GM12878 (cell line): ENCODE measurements around the gene PCSK6. TPM values are rescaled to one million over a fixed set of nuclear protein-coding genes. Genes with fewer than 3 reads are reported as not detected.

ENCODE experiments used
- ATAC-seq: fragments of 200-7000 bp; cut with Tn5 transposase; 3 replicates; pipeline ENCODE4 v1.9.1; 2020; ENCODE audit warnings: mild to moderate bottlenecking, moderate library complexity
- BruUV-seq: library from RNA; stranded (reverse); fragments of 400-500 nt; replicated peaks from 2 replicates; lab custom pipeline; 2021; lab: Mats Ljungman, UMichigan
- CTCF ChIA-PET: fragments of 300-600 bp; sonication (Branson Sonifier 250); formaldehyde crosslinking; extraction: SDS; loops from one replicate; lab custom pipeline; 2021; ENCODE audit warnings: inconsistent platforms; lab: Yijun Ruan, JAX
- POLR2A ChIA-PET: fragments of 350-600 bp; formaldehyde crosslinking; extraction: SDS; loops from one replicate; lab custom pipeline; 2021; ENCODE audit warnings: inconsistent platforms; lab: Charles Lee
- RAD21 ChIA-PET: fragments of 300-600 bp; sonication (Branson Sonifier 250); formaldehyde crosslinking; loops from one replicate; lab custom pipeline; 2023; ENCODE audit warnings: antibody characterized with exemption; ENCODE audit not compliant: unreplicated experiment; lab: Charles Lee
- SMC1A ChIA-PET: fragments of 300-600 bp; sonication (Branson Sonifier 250); formaldehyde crosslinking; loops from one replicate; lab custom pipeline; 2023; ENCODE audit not compliant: unreplicated experiment, uncharacterized antibody; lab: Charles Lee
- DNase-seq: peaks from one replicate; pipeline ENCODE4 v3.0.0-alpha.2; 2011; ENCODE audit warnings: low read depth, low spot score
- FAIRE-seq: peaks from 3 replicates; lab custom pipeline; 2011; peaks lifted over from hg19 to GRCh38; lab: Jason Lieb, UNC
- H2AFZ ChIP-seq: 2 replicates; pipeline ENCODE4 v1.6.0; 2011; ENCODE audit warnings: low read depth, low read length, control low read depth; ENCODE audit not compliant: control insufficient read depth
- H3K27ac ChIP-seq: 2 replicates; pipeline ENCODE4 v1.5.1; 2011; ENCODE audit warnings: control low read depth; ENCODE audit not compliant: control insufficient read depth, insufficient read depth
- H3K27me3 ChIP-seq, 2 experiments: replicated peaks in 1 of 2; 2 replicates each; pipeline versions ENCODE4 v1.6.0 to v1.6.1; 2011; ENCODE audit warnings: low read length in 1 of 2; ENCODE audit not compliant: control insufficient read depth in 2 of 2, insufficient read depth in 2 of 2
- H3K36me3 ChIP-seq, 2 experiments: 2 replicates each; pipeline ENCODE4 v1.5.1; 2011; ENCODE audit warnings: low read length in 1 of 2; ENCODE audit not compliant: control insufficient read depth in 2 of 2, insufficient read depth in 2 of 2
- H3K4me1 ChIP-seq: 2 replicates; pipeline ENCODE4 v1.6.1; 2011; ENCODE audit warnings: mild to moderate bottlenecking, low read length, moderate library complexity, mixed read lengths; ENCODE audit not compliant: control insufficient read depth, insufficient read depth
- H3K4me2 ChIP-seq: 2 replicates; pipeline ENCODE4 v1.6.0; 2011; ENCODE audit warnings: control low read depth; ENCODE audit not compliant: control insufficient read depth, insufficient read depth
- H3K4me3 ChIP-seq: fragments of 200-600 bp; sonication (generic); 2 replicates; pipeline ENCODE4 v1.5.1; 2016
- H3K79me2 ChIP-seq: 2 replicates; pipeline ENCODE4 v1.6.0; 2011; ENCODE audit warnings: low read length; ENCODE audit not compliant: control insufficient read depth, insufficient read depth
- H3K9ac ChIP-seq: 2 replicates; pipeline ENCODE4 v1.8.0; 2011; ENCODE audit warnings: low read length, control low read depth, mixed read lengths; ENCODE audit not compliant: control insufficient read depth, insufficient read depth
- H3K9me3 ChIP-seq: replicated peaks from 3 replicates; pipeline ENCODE4 v1.5.1; 2011; ENCODE audit warnings: mild to moderate bottlenecking, low read length; ENCODE audit not compliant: control insufficient read depth, insufficient read depth
- H4K20me1 ChIP-seq: 2 replicates; pipeline ENCODE4 v1.6.0; 2011; ENCODE audit not compliant: control insufficient read depth, insufficient read depth
- CBX3 ChIP-seq: fragments of 200-600 bp; sonication (generic); IDR thresholded peaks from 2 replicates; pipeline ENCODE4 v1.6.1; 2016; ENCODE audit warnings: low read depth, borderline replicate concordance
- CHD2 ChIP-seq: IDR thresholded peaks from 2 replicates; pipeline ENCODE4 v1.6.1; 2011; ENCODE audit warnings: low read depth, low read length, improper control_type of control experiment, borderline replicate concordance
- EED ChIP-seq: sonication (generic); IDR thresholded peaks from 2 replicates; pipeline ENCODE4 v1.6.1; 2016; ENCODE audit warnings: antibody characterized with exemption, low read depth
- EGR1 ChIP-seq, 2 experiments: IDR thresholded peaks; 1 replicate in 1 of 2; 2 replicates in 1 of 2; pipeline ENCODE4 v1.6.1; 2011 to 2012; ENCODE audit warnings: low read depth in 2 of 2, low read length in 2 of 2, borderline replicate concordance in 1 of 2, mild to moderate bottlenecking in 1 of 2, moderate library complexity in 1 of 2
- ETV6 ChIP-seq, 2 experiments: fragments of 450-650 bp in 1 of 2; IDR thresholded peaks in 1 of 2; conservative IDR thresholded peaks in 1 of 2; 2 replicates each; pipeline ENCODE4 v1.6.1; 2014; ENCODE audit warnings: antibody characterized with exemption in 1 of 2, borderline replicate concordance in 1 of 2, low read depth in 1 of 2, mild to moderate bottlenecking in 1 of 2, moderate library complexity in 1 of 2
- HDGF ChIP-seq: fragments of 450-650 bp; IDR thresholded peaks from 2 replicates; pipeline ENCODE4 v1.6.1; 2016; ENCODE audit warnings: antibody characterized with exemption
- IRF4 ChIP-seq: IDR thresholded peaks from 2 replicates; pipeline ENCODE4 v1.6.1; 2011; ENCODE audit warnings: low read depth, low read length
- LARP7 ChIP-seq: fragments of 450-650 bp; IDR thresholded peaks from 2 replicates; pipeline ENCODE4 v1.6.1; 2017; ENCODE audit warnings: mild to moderate bottlenecking
- NFYB ChIP-seq: IDR thresholded peaks from 2 replicates; pipeline ENCODE4 v1.6.1; 2011; ENCODE audit warnings: low read depth, mild to moderate bottlenecking, low read length, improper control_type of control experiment, moderate library complexity; ENCODE audit not compliant: insufficient read depth
- NRF1 ChIP-seq: conservative IDR thresholded peaks from 2 replicates; pipeline ENCODE4 v1.6.1; 2011; ENCODE audit warnings: mild to moderate bottlenecking, low read depth, low read length, improper control_type of control experiment
- PML ChIP-seq: IDR thresholded peaks from 2 replicates; pipeline ENCODE4 v1.6.1; 2012; ENCODE audit warnings: low read length, inconsistent platforms
- PRDM15 ChIP-seq: fragments of 450-650 bp; formaldehyde crosslinking; IDR thresholded peaks from 2 replicates; pipeline ENCODE4 v1.4.0; 2020; ENCODE audit warnings: mild to moderate bottlenecking, moderate library complexity
- RB1 ChIP-seq: fragments of 450-650 bp; formaldehyde crosslinking; IDR thresholded peaks from 2 replicates; pipeline ENCODE4 v1.6.1; 2017; ENCODE audit warnings: mild to moderate bottlenecking, borderline replicate concordance
- RFX5 ChIP-seq: IDR thresholded peaks from 2 replicates; pipeline ENCODE4 v1.6.1; 2011; ENCODE audit warnings: low read depth, low read length, improper control_type of control experiment
- SMAD5 ChIP-seq: IDR thresholded peaks from 2 replicates; pipeline ENCODE4 v1.6.1; 2016; ENCODE audit warnings: antibody characterized with exemption, low read depth
- SMC3 ChIP-seq: IDR thresholded peaks from 2 replicates; pipeline ENCODE4 v1.6.1; 2011; ENCODE audit warnings: low read length, improper control_type of control experiment, borderline replicate concordance
- SUPT20H ChIP-seq: IDR thresholded peaks from 2 replicates; pipeline ENCODE4 v1.6.1; 2011; ENCODE audit warnings: low read depth, mild to moderate bottlenecking, low read length, moderate library complexity, borderline replicate concordance; ENCODE audit not compliant: control insufficient read depth
- TBL1XR1 ChIP-seq: IDR thresholded peaks from 2 replicates; pipeline ENCODE4 v1.6.1; 2012; ENCODE audit warnings: low read depth, low read length, improper control_type of control experiment
- TCF12 ChIP-seq: IDR thresholded peaks from 2 replicates; pipeline ENCODE4 v1.6.1; 2011; ENCODE audit warnings: low read depth, mild to moderate bottlenecking, low read length
- WGBS: methylation state at CpG from one replicate; pipeline ENCODE4 v1.1.6; 2016; ENCODE audit warnings: low lambda C conversion rate; ENCODE audit not compliant: insufficient replicate concordance, insufficient coverage; ENCODE audit errors: missing lambda C conversion rate; 5-methylcytosine and 5-hydroxymethylcytosine counted together
- in situ Hi-C: fragments of 300-500 bp; cut with MboI; formaldehyde crosslinking; loops from 9 replicates; pipeline ENCODE4 v1.14.3; 2018; ENCODE audit warnings: mixed read lengths
- intact Hi-C: fragments of 100-400 bp; cut with micrococcal nuclease; formaldehyde crosslinking; loops from one replicate; pipeline ENCODE4 v1.14.2; 2022; ENCODE audit not compliant: unreplicated experiment
- polyA plus RNA-seq, 11 experiments: library from polyadenylated mRNA; depleted of rRNA in 4 of 11; unstranded in 6 of 11; stranded (reverse) in 5 of 11; fragments of >200 nt; fragmentation: Nextera tagmentation in 4 of 11; fragmentation: Illumina TruSeq in 1 of 11; extraction: Ambion mirVana in 4 of 11; extraction: Trizol in 1 of 11; gene quantifications; 1 replicate in 1 of 11; 2 replicates in 10 of 11; pipeline versions ENCODE4 v1.2.1 to v1.2.3, GENCODE V29; 2011 to 2016; ENCODE audit warnings: inconsistent platforms in 2 of 11, missing spikeins in 2 of 11, low read depth in 1 of 11
- total RNA-seq, 4 experiments: library from RNA; depleted of rRNA in 3 of 4; stranded (reverse); fragments of >200 nt in 3 of 4; fragmentation: Illumina TruSeq in 1 of 4; extraction: Trizol in 1 of 4; gene quantifications; 2 replicates each; pipeline versions ENCODE4 v1.2.1 to v1.2.3, GENCODE V29; 2013 to 2021
- TF ChIP-seq, protein P1 (sequence below): fragments of 450-650 bp; IDR thresholded peaks from 2 replicates; pipeline ENCODE4 v1.6.1; 2014; ENCODE audit warnings: mild to moderate bottlenecking

Gene PCSK6
- total and polyA plus RNA-seq, 10 of the 15 experiments (the other 5 are each of a cell fraction or from before 2014, with no cell fraction given), result 0.19 to 0.67 (median 0.25) TPM; not detected in 4

DNA sequence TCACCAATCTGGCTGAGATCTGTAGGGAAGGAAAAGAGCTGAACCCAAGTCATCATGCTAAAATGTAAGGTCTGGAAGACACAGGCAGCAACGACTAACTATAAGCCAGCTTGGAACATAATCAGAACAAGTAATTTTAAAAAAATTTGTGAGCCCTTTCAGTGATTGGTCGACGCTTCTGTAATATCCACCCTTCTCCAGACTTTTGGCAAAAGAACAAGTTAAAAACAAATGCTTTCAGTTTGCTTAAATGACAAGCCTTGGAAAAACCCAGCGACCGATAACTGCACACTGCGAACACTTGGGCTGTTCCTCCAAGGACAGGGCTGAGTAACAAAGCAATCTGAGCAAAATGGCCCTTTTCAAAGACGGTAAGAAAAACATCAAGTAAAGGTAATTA is 49.6 kb downstream of the PCSK6 start:
- ChIA-PET RAD21 (no interaction called here), SMC1A (no interaction called here), CTCF (no interaction called here), POLR2A (no interaction called here)
- H3K79me2 ChIP-seq, result no peaks in the 10 kb centered on the region
- no peak overlapping the region for H3K4me3 ChIP-seq
- no peak overlapping the region for H3K27ac ChIP-seq
- no peaks in the 10 kb centered on the region for H3K4me1 ChIP-seq
- no peak for FAIRE-seq
- H3K36me3 ChIP-seq, result no peaks in the 10 kb centered on the region
- no peaks in the 10 kb centered on the region for H3K9me3 ChIP-seq
- no peak for ATAC-seq
- no peak overlapping the region for H3K9ac ChIP-seq
- no peak overlapping the region for H2AFZ ChIP-seq
- TF ChIP-seq NFYB (no peak), EGR1 (IDR thresholded peaks at IDR 0.05; ENCODE audit: borderline replicate concordance in 1 of 2, low read depth in 2 of 2, low read length in 2 of 2) (no peak), CBX3 (no peak), SMC3 (no peak), EED (no peak), LARP7 (no peak), CHD2 (no peak), TCF12 (no peak), ETV6 (conservative IDR thresholded peaks at IDR 0.05 in 1 of 2, IDR thresholded peaks at IDR 0.05 in 1 of 2; ENCODE audit: borderline replicate concordance in 1 of 2, low read depth in 1 of 2) (no peak), IRF4 (no peak), HDGF (no peak), RFX5 (no peak), PML (no peak), NRF1 (no peak), PRDM15 (CRISPR knock-in tag) (no peak), SUPT20H (no peak), SMAD5 (no peak), RB1 (no peak), TBL1XR1 (no peak)
- TF ChIP-seq, protein P1, sequence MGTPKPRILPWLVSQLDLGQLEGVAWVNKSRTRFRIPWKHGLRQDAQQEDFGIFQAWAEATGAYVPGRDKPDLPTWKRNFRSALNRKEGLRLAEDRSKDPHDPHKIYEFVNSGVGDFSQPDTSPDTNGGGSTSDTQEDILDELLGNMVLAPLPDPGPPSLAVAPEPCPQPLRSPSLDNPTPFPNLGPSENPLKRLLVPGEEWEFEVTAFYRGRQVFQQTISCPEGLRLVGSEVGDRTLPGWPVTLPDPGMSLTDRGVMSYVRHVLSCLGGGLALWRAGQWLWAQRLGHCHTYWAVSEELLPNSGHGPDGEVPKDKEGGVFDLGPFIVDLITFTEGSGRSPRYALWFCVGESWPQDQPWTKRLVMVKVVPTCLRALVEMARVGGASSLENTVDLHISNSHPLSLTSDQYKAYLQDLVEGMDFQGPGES, result no peak
- in situ Hi-C loops, result no loop called here
- BruUV-seq, result no TSS peak
- H3K4me2 ChIP-seq, result no peak overlapping the region
- no peaks in the 10 kb centered on the region for H4K20me1 ChIP-seq
- DNase-seq, result no peak
- H3K27me3 ChIP-seq, result peaks cover 0 to 2% of the 10 kb centered on the region in 2 experiments; a peak in 2 of 4 replicates
- intact Hi-C loops, result no loop called here
- 42% methylated on average over 7 of the region's 7 CpGs for WGBS
